GM18511 (cell line): ENCODE results near the gene NCL.

Experiments used
- ATAC-seq: cut with Tn5 transposase; IDR thresholded peaks from one replicate; pipeline ENCODE4 v1.9.1; 2021; ENCODE audit warnings: mild to moderate bottlenecking, moderate library complexity; ENCODE audit not compliant: unreplicated experiment

The NCL gene

GRCh38 chr2:231463698-231464575, at the start of gene NCL:
Gene NCL (minus strand): TSS chr2:231464484. CDS start chr2:231464353, 131 bp downstream.
- peak; percentile 92 for ATAC-seq

- no peak for ATAC-seq
Observed at GRCh38 chr2:231513746-231514224, 49.5 kb upstream of the NCL start.

- no peak for ATAC-seq
Observed at GRCh38 chr2:231512222-231512621, 47.9 kb upstream of the NCL start.

GRCh38 chr2:231503766-231504165, 39.5 kb upstream of the NCL start:
- no peak for ATAC-seq

GRCh38 chr2:231502596-231502995, 38.3 kb upstream of the NCL start:
- no peak for ATAC-seq

GRCh38 chr2:231497651-231498050, 33.4 kb upstream of the NCL start:
- no peak for ATAC-seq

- ATAC-seq: no peak
Observed at GRCh38 chr2:231494669-231495068, 30.4 kb upstream of the NCL start.

DNA sequence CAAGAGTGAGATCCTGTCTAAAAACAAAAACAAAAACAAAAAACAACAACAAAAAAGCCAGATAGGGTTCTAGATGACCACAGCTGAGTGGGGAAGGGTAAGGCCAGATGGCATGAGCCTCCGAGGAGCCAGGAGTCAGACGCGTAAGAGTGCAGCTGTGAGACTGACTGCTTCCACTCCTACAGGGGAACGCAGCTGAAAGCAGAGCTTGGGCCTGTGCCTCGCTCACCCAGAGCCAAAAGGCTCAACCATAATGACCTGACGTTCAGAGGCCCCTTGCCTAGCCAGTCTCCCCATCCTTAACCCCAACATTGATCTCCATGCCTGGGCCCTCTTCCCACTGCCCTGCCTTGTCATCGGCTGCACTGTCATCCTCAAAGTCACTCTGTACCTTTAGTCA, 26.5 kb upstream of the NCL start:
- ATAC-seq: no peak

DNA sequence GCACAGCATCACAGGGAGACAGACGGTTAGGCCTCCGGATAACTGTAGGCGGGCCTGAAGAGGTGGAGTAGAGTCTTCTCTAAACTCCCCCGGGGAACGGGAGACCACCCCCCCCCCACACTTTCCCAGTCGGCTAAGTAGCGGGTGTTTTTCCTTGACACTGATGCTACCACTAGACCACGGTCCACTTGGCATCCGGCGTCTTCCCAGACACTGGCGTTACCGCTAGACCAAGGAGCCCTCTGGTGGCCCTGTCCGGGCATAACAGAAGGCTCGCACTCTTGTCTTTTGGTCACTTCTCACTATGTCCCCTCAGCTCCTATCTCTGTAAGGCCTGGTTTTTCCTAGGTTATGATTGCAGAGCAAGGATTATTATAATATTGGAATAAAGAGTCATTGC, 25.7 kb upstream of the NCL start:
- ATAC-seq: no peak

GRCh38 chr2:231488331-231488730, 24.0 kb upstream of the NCL start:
- no peak for ATAC-seq

DNA sequence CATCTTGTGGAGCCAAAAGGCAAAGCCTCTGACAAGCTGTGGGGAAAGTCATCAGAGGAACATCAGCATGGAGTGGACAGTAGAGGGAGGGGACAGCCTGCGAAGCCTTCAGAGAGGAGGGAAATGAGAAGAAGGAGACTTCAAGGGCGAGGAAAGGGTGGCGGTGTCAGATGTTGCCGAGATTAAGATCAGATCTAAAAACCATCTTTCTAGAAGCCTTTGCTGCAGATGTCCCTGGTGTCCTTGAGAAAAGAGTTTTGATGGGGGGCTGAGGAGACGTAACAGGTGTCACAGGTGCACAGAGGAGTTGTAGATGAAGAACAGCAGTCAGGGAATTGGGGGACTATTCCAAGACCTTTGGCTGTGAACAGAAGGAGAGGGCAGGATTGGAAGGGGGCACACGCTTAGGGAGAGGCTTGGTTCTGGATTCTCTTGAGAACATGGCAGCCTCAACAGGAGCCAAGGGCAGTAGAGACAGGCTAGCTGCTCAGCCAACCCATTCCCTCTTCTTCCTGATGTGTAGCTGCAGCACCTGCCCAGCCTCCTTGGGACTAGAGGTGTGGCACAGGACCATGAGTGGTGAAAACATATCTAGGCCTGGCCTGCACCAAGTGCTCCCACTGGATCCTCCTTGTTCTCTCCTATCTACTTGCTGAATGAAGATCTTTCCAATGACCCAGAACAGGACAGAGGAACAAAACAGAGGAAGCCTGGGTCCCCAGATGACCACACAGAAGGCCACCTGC, 22.7 kb upstream of the NCL start:
- ATAC-seq: no peak

GRCh38 chr2:231483398-231484329, 19.4 kb upstream of the NCL start:
- ATAC-seq: peak; percentile 42

DNA sequence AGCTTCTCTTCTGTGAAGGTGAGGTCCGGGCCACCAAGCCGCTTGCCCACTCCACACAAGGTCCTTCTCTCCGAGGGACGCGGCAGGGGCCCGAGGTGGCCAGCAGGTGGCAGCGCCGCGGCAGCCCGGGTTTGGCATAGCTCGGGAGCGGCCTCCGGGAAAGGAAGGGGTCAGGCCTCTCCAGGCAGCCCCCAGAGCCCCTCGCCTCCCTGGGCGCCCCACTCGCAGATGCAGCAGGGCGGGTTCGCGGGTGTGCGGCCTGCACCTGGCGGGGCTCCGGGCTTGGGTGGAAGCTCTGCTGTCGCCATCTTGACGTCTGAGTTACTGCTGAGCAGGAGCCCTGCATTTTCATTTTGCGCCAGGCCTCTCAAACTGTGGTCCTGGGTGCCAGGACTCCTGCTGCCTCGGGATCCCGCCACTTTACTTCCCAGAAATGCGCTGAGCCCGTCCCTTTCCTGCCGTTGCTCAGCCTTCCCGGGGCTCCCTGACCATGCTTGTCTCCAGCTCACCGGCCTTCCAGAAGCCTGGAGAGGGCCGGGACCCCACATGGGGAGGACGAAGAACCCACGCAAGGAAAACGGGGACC, 18.6 kb upstream of the NCL start:
- ATAC-seq: peak; percentile 74

GRCh38 chr2:231480781-231481180, 16.5 kb upstream of the NCL start:
- no peak for ATAC-seq

DNA sequence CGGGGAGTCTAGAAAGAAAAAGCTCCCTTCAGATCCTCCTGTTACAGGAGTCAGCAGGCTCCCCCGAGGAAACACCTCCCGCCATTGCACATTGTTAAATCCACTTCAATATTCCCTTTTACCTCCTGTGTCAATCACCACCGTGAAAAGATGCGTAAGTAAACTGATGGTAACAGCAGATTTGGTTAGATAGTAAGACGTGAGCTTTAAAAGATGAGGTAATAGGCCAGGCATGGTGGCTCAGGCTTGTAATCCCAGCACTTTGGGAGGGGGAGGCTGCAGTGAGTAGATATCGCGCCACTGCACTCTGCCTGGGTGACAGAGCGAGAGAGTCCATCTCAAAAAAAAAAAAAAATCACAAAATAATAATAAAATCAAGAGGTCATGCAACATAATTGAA, 15.2 kb upstream of the NCL start:
- no peak for ATAC-seq

- no peak for ATAC-seq
Observed at GRCh38 chr2:231476920-231477319, 12.6 kb upstream of the NCL start.

DNA sequence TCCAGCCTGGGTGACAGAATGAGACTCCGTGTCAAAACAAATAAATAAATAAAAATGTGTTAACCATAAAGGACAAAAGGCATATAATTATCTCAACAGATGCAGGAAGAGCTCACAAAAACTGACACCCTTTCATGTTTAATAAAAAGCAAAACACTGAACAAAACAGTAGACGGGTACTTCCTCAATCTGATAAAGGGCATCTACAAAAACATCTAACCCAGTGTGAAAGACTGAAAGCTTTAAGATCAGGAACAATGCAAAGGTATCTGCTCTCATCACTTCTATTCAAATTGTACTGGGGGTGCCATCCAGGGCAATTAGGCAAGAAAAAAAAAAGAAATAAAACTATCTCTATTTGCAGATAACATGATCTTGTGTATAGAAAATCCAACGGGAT, 11.7 kb upstream of the NCL start:
- ATAC-seq: no peak

DNA sequence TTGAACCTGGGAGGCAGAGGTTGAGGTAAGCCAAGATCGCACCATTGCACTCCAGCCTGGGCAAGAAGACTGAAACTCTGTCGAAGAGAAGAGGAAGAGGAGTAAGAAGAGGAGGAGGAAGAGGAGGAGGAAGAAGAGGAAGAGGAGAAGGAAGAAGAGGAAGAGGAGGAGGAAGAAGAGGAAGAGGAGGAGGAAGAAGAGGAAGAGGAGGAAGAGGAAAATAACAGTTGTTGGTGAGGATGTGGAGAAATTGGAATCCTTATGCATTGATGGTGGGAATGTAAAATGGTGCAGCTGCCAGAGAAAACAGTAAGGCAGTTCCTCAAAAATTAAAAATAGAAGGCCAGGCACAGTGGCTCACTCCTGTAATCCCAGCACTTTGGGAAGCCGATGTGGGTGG, 8.5 kb upstream of the NCL start:
- ATAC-seq: no peak

DNA sequence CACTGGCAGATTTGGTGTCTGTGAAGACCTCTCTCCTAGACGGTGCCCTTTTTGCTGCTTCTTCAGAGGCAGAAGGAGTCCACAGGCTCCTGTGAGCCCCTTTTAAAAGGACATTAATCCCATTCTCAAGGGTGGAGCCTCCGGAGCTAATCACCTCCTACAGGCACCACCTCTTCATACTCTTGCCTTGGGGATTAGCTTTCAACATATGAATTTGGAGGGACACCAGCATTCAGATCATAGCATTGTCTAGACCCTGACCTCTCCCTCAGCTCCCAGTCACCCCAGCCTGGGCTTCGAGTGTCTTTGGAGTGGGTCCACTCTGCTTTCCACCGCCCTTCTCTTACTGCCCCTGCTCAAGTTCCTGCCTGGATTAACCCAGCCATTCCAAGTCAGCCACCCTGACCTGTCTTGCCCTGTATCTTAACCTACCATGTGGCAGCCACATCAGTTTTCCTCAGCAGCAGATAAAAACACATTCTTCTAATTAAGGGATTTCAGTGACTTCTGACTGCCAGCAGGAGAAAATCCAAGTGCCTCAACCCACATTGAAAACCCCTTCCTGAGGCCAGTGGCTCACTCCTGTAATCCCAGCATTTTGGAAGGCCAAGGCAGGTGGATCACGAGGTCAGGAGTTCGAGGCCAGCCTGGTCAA, 6.1 kb upstream of the NCL start:
- ATAC-seq: no peak

- ATAC-seq: no peak
Observed at GRCh38 chr2:231469583-231469950, 5.3 kb upstream of the NCL start.
